Right atrium auricular region (tissue), 2 donors: ENCODE measurements around the gene DHX58. TPM values are rescaled to one million over a fixed set of nuclear protein-coding genes. Genes with fewer than 3 reads are reported as not detected.

ENCODE experiments used
- DNase-seq: peaks from one replicate; pipeline ENCODE4 v3.0.0-alpha.2; 2019; ENCODE audit warnings: low spot score
- H3K27ac ChIP-seq, 2 donors: fragments of 200-600 bp; sonication (generic); 1 replicate in 1 of 2; 2 replicates in 1 of 2; pipeline ENCODE4 v1.5.1; 2016 to 2019
- H3K27me3 ChIP-seq, 2 donors: fragments of 200-600 bp; sonication (generic); one replicate each; pipeline versions ENCODE4 v1.5.1 to v1.6.0; 2017 to 2019
- H3K36me3 ChIP-seq: fragments of 200-600 bp; sonication (generic); one replicate; pipeline ENCODE4 v1.5.1; 2016
- H3K4me1 ChIP-seq, 2 donors: fragments of 200-600 bp; sonication (generic); one replicate each; pipeline versions ENCODE4 v1.5.1 to v1.6.0; 2017 to 2019
- H3K4me3 ChIP-seq, 2 donors: fragments of 200-600 bp; sonication (generic); 1 replicate in 1 of 2; 2 replicates in 1 of 2; pipeline ENCODE4 v1.5.1; 2017 to 2019; ENCODE audit warnings: mild to moderate bottlenecking in 1 of 2, moderate library complexity in 1 of 2
- H3K9me3 ChIP-seq, 2 donors: fragments of 200-600 bp; sonication (generic); one replicate each; pipeline ENCODE4 v1.5.1; 2019
- CTCF ChIP-seq, 2 donors: fragments of 200-600 bp; sonication (generic); IDR thresholded peaks; one replicate each; pipeline ENCODE4 v1.5.1; 2019; ENCODE audit warnings: antibody characterized with exemption in 2 of 2
- total RNA-seq, 2 donors: library from RNA; depleted of rRNA; stranded (reverse); fragments of >200 nt; gene quantifications; one replicate each; pipeline ENCODE4 v1.1.0, GENCODE V29; 2016

The DHX58 gene
- total RNA-seq, 2 donors from 2014 or later, result 3.5 to 4.3 TPM

GRCh38 chr17:42126836-42127235 is 14.3 kb upstream of the DHX58 start:
- Histone ChIP-seq H3K27ac (no peak overlapping the region), H3K4me1 (peaks cover 0 to 46% of the 10 kb centered on the region in 2 donors), H3K27me3 (no peaks in the 10 kb centered on the region), H3K36me3 (peaks cover 56% of the 10 kb centered on the region), H3K4me3 (no peak overlapping the region), H3K9me3 (no peaks in the 10 kb centered on the region)
- DNase-seq, result no peak
- no peak for TF ChIP-seq CTCF (IDR thresholded peaks at IDR 0.05)

GRCh38 chr17:42125565-42125964 is 13.1 kb upstream of the DHX58 start:
- Histone ChIP-seq H3K9me3 (no peaks in the 10 kb centered on the region), H3K27ac (no peak overlapping the region), H3K27me3 (no peaks in the 10 kb centered on the region), H3K36me3 (peaks cover 56% of the 10 kb centered on the region), H3K4me3 (no peak overlapping the region), H3K4me1 (peaks cover 0 to 46% of the 10 kb centered on the region in 2 donors)
- TF ChIP-seq CTCF (IDR thresholded peaks at IDR 0.05), result no peak
- DNase-seq, result no peak

GRCh38 chr17:42124256-42124655 is 11.7 kb upstream of the DHX58 start:
- peaks cover 0 to 38% of the 10 kb centered on the region in 2 donors for H3K4me1 ChIP-seq
- no peak for DNase-seq
- H3K27me3 ChIP-seq, result no peaks in the 10 kb centered on the region
- no peak overlapping the region for H3K27ac ChIP-seq
- H3K9me3 ChIP-seq, result no peaks in the 10 kb centered on the region
- H3K4me3 ChIP-seq, result no peak overlapping the region
- no peak for TF ChIP-seq CTCF (IDR thresholded peaks at IDR 0.05)
- peaks cover 49% of the 10 kb centered on the region for H3K36me3 ChIP-seq

- Histone ChIP-seq H3K9me3 (no peaks in the 10 kb centered on the region), H3K4me3 (peak within 1 kb of the TSS in 1 of 2 donors; percentile 7), H3K27me3 (no peaks in the 10 kb centered on the region), H3K36me3 (peaks cover 39% of the 10 kb centered on the region), H3K4me1 (peaks cover 0 to 27% of the 10 kb centered on the region in 2 donors), H3K27ac (peak within 1 kb of the TSS in 1 of 2 donors; percentile 73)
- no peak for DNase-seq
- TF ChIP-seq CTCF (IDR thresholded peaks at IDR 0.05), result no peak
Measured at GRCh38 chr17:42122371-42123303, 10.1 kb upstream of the DHX58 start, which contains the start of gene HSPB9. Gene HSPB9 (plus strand): TSS chr17:42122804. CDS start chr17:42122851, 47 bp downstream.

GRCh38 chr17:42120770-42121769 is 8.6 kb upstream of the DHX58 start, which contains the start of gene KAT2A:
Gene KAT2A (minus strand): TSS chr17:42121367. CDS start chr17:42121304, 63 bp downstream.
- Histone ChIP-seq H3K27me3 (no peaks in the 10 kb centered on the region), H3K27ac (peak within 1 kb of the TSS; percentile 70 to 73), H3K36me3 (peaks cover 32% of the 10 kb centered on the region), H3K4me1 (peaks cover 0 to 27% of the 10 kb centered on the region in 2 donors), H3K9me3 (no peaks in the 10 kb centered on the region), H3K4me3 (peak within 1 kb of the TSS; percentile 97 to 98)
- peak; percentile 82 for DNase-seq
- TF ChIP-seq CTCF (IDR thresholded peaks at IDR 0.05), result peak in 1 of 2 donors; percentile 24
